ENCODE measurements around the gene PRKAR1B.
"Not testable (repeated sequence)": the region's sequence is repeated elsewhere in the genome, so short reads cannot be mapped to it uniquely, and the experiment has no call there.

- TF ChIP-seq, protein P1, sequence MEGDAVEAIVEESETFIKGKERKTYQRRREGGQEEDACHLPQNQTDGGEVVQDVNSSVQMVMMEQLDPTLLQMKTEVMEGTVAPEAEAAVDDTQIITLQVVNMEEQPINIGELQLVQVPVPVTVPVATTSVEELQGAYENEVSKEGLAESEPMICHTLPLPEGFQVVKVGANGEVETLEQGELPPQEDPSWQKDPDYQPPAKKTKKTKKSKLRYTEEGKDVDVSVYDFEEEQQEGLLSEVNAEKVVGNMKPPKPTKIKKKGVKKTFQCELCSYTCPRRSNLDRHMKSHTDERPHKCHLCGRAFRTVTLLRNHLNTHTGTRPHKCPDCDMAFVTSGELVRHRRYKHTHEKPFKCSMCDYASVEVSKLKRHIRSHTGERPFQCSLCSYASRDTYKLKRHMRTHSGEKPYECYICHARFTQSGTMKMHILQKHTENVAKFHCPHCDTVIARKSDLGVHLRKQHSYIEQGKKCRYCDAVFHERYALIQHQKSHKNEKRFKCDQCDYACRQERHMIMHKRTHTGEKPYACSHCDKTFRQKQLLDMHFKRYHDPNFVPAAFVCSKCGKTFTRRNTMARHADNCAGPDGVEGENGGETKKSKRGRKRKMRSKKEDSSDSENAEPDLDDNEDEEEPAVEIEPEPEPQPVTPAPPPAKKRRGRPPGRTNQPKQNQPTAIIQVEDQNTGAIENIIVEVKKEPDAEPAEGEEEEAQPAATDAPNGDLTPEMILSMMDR (IDR thresholded peaks at IDR 0.05), result not testable (repeated sequence)
- TF ChIP-seq REST (IDR thresholded peaks at IDR 0.05; ENCODE audit: insufficient read depth in 1 of 2, low read depth in 2 of 2, low read length in 1 of 2), result not testable (repeated sequence)
Measured at GRCh38 chr7:744128-744520, 17.0 kb upstream of the PRKAR1B start.
